RWPE1 (cell line): ENCODE results near the gene KSR1.
A peak's percentile ranks its signal among the peaks of the same experiment; 100 is the strongest.

Source experiments
- CTCF ChIA-PET: fragments of 350-600 bp; sonication (Branson Sonifier 250); formaldehyde crosslinking; extraction: SDS; loops from one replicate; lab custom pipeline; 2021; lab: Yijun Ruan, JAX
- POLR2A ChIA-PET: fragments of 400-600 bp; formaldehyde crosslinking; extraction: SDS; loops from one replicate; lab custom pipeline; 2020; ENCODE audit warnings: antibody characterized with exemption; ENCODE audit not compliant: low non-redundant PET; lab: Yijun Ruan, JAX
- DNase-seq: peaks from one replicate; pipeline ENCODE4 v3.0.0; 2012; ENCODE audit warnings: low spot score
- H3K27ac ChIP-seq: fragments of 450-650 bp; 2 replicates; pipeline ENCODE4 v1.5.1; 2017
- CTCF ChIP-seq: fragments of 450-650 bp; conservative IDR thresholded peaks from 2 replicates; pipeline ENCODE4 v1.5.1; 2017; ENCODE audit warnings: low read depth, mild to moderate bottlenecking

Gene KSR1

GRCh38 chr17:27512031-27512430, 55.8 kb downstream of the KSR1 start:
- ChIA-PET POLR2A (no interaction called here), CTCF (interaction anchor here (0.6 kb wide), 1 partner anchor 15 kb away, joined by 6 read pairs; no protein-coding TSS in a partner anchor)
- H3K27ac ChIP-seq = no peak overlapping the region
- no peak for TF ChIP-seq CTCF
- no peak for DNase-seq

- no peak for TF ChIP-seq CTCF
- ChIA-PET POLR2A (no interaction called here), CTCF (interaction anchor here (0.6 kb wide), 1 partner anchor 16 kb away, joined by 6 read pairs; no protein-coding TSS in a partner anchor)
- H3K27ac ChIP-seq = no peak overlapping the region
- DNase-seq = no peak
Observed at GRCh38 chr17:27512511-27513346, 56.5 kb downstream of the KSR1 start.

DNA sequence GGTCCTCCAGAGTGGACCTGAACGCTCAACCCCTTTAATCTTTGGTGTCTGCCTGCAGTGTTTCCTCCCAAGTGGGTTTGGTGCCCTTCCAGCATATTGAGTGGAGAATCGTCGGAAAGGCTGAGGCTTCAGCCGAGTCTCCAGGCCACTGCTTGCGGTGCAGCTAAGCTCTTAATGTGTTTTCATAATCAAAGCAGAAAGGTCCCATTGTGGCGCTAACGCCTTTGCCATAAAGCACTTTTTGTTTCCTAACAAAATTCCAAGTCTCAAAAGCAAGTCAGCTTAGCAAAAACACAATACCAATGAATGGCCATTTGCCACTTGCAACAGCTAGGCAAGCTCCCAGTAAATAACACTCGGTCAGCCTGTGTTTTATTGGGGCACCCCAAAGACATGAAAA, 57.6 kb downstream of the KSR1 start:
- CTCF ChIA-PET = interaction anchor here (0.6 kb wide), 1 partner anchor 20 kb away, joined by 3 read pairs; no protein-coding TSS in a partner anchor
- no peak for TF ChIP-seq CTCF
- POLR2A ChIA-PET = no interaction called here
- H3K27ac ChIP-seq = no peak overlapping the region
- no peak for DNase-seq

- CTCF ChIA-PET = no interaction called here
- no peak for TF ChIP-seq CTCF
- no peak for DNase-seq
- POLR2A ChIA-PET = no interaction called here
- no peak overlapping the region for H3K27ac ChIP-seq
Observed at GRCh38 chr17:27514595-27515413, 58.6 kb downstream of the KSR1 start.

DNA sequence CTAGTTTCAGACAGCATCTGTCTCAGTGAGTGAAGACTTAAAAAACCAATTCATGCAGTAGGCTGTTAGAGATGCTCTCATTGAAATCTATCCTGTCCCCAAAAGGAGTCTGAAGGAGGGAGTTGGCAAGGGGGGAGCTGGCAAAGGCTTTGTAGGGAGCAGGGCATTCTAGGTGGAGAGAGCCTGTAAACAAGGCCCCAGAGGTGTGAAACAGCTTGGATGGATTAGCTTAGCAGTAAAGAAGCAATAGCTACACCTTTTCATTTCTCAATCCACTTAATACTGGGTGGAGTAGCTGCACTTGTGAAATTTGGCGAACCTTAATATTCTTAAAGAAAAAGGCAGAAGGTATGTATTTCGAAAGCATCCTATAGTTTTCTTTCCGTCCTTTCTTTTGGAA, 61.8 kb downstream of the KSR1 start:
- H3K27ac ChIP-seq = peak overlapping the region; percentile 67; the same call in 1 of the 2 replicates
- no peak for TF ChIP-seq CTCF
- CTCF ChIA-PET = interaction anchor here (0.6 to 1.3 kb wide), 2 partner anchors 10 to 281 kb away, joined by 3 to 4 read pairs; no protein-coding TSS in a partner anchor
- POLR2A ChIA-PET = no interaction called here
- no peak for DNase-seq
